ENCODE results near the gene CADM2.

GRCh38 chr3:86073799-86074198, 1115.0 kb downstream of the CADM2 start:
- TF ChIP-seq, protein P1, sequence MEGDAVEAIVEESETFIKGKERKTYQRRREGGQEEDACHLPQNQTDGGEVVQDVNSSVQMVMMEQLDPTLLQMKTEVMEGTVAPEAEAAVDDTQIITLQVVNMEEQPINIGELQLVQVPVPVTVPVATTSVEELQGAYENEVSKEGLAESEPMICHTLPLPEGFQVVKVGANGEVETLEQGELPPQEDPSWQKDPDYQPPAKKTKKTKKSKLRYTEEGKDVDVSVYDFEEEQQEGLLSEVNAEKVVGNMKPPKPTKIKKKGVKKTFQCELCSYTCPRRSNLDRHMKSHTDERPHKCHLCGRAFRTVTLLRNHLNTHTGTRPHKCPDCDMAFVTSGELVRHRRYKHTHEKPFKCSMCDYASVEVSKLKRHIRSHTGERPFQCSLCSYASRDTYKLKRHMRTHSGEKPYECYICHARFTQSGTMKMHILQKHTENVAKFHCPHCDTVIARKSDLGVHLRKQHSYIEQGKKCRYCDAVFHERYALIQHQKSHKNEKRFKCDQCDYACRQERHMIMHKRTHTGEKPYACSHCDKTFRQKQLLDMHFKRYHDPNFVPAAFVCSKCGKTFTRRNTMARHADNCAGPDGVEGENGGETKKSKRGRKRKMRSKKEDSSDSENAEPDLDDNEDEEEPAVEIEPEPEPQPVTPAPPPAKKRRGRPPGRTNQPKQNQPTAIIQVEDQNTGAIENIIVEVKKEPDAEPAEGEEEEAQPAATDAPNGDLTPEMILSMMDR (IDR thresholded peaks at IDR 0.05; ENCODE audit: insufficient read depth, low read depth, low read length) = no peak
- TF ChIP-seq EZH2 (IDR thresholded peaks at IDR 0.05; ENCODE audit: insufficient read depth, low read length) = no peak
